HG03280 (cell line): ENCODE measurements around the gene PADI3.
"Not testable (repeated sequence)": the region's sequence is repeated elsewhere in the genome, so short reads cannot be mapped to it uniquely, and the experiment has no call there.

Experiments
- ATAC-seq: cut with Tn5 transposase; IDR thresholded peaks from one replicate; pipeline ENCODE4 v1.9.1; 2021; ENCODE audit warnings: mild to moderate bottlenecking, moderate library complexity; ENCODE audit not compliant: unreplicated experiment

Gene PADI3

GRCh38 chr1:17239420-17239819, 9.5 kb upstream of the PADI3 start:
- ATAC-seq = no peak

- not testable (repeated sequence) for ATAC-seq
Measured at GRCh38 chr1:17241011-17241779, 7.7 kb upstream of the PADI3 start.

DNA sequence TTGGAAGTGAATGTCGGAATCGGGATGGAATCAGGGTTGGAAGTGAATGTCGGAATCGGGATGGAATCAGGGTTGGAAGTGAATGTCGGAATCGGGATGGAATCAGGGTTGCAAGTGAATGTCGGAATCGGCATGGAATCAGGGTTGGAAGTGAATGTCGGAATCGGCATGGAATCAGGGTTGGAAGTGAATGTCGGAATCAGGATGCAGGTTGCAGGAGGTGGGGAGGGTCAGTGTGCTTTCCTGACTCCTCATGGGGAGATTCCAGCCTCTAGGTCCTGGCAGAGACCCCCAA, 7.2 kb upstream of the PADI3 start:
- ATAC-seq = not testable (repeated sequence)

GRCh38 chr1:17243274-17243673, 5.6 kb upstream of the PADI3 start:
- no peak for ATAC-seq

- no peak for ATAC-seq
Measured at GRCh38 chr1:17244821-17245740, 3.8 kb upstream of the PADI3 start.

- no peak for ATAC-seq
Measured at GRCh38 chr1:17245816-17246325, 3.0 kb upstream of the PADI3 start.

DNA sequence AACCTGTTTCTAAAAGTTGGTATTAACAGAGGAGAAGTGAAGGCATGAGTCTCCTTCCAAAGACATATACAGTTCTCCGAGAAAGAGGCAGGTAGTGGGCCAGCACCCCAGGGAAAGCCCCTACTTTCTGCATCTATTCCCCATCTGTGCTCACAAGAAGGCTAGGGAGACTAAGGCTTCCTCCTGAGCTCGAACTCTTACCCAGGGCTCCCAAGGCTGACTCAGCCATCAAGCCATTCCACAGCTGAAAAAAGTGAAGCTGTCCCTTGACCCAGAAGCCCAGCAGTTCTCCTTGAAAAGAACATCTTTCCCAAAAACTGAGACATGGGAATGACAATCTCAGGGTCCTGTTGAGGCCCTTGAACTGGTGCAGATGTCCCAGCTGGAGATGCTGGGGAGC, 1.9 kb upstream of the PADI3 start:
- no peak for ATAC-seq

GRCh38 chr1:17250601-17251000, 1.7 kb downstream of the PADI3 start:
- ATAC-seq = no peak

GRCh38 chr1:17251246-17251645, 2.3 kb downstream of the PADI3 start:
- no peak for ATAC-seq

DNA sequence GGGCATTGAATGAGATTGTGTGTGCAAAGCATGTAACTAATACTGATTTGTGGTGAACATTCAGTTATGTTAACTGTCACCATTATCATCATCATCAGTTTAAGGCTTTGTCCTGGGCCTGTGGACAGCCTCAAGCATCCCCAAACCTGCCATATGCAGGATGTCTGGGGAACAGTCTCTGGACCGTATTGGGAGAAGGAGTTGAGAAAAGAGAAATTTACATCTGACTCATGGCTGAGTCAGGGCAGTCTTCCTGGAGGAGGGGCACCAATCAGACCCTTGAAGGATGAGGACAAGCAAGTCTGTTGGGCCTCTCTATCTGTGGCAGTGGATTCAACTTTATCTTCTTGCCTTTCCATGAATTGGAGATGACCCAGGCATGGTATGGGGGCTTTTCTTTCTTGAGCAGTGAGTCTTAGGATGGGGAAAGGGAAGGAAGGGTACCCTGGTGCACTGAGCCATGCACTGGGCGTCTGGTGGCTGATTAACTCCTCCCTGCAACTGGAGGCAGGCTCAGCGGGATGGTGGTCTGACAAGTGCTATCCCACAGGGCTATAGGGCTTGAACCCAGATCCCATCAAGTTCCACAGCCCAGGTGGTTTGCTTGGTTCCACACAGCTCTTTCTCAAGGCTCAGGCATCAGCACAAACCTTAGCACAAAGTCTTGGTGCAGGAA, 2.9 kb downstream of the PADI3 start:
- no peak for ATAC-seq

GRCh38 chr1:17255336-17255735, 6.4 kb downstream of the PADI3 start:
- ATAC-seq = no peak

GRCh38 chr1:17258116-17258757, 9.3 kb downstream of the PADI3 start:
- ATAC-seq = no peak

GRCh38 chr1:17258758-17259130, 9.8 kb downstream of the PADI3 start:
- no peak for ATAC-seq

GRCh38 chr1:17259233-17259873, 10.5 kb downstream of the PADI3 start:
- ATAC-seq = no peak

- no peak for ATAC-seq
Measured at GRCh38 chr1:17260264-17260663, 11.4 kb downstream of the PADI3 start.

DNA sequence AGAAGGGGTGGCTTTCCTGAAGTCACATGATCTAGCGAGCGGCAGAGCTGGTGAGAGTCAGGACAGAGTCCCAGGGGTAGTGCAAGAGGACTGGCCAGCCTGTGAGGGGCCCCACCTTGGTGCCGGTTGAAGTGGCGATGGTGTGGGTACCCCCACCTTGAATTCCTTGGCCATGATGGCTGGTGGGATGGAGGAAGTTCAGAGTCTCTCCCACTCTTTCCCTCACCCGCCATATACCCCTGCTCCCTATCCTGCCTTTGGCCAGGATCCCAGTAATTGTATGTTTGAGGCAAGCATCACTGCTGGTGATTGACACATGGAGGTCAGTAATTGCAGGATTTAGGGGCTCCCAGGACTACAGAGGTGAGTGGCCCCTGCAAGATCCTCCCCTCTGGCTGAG, 11.8 kb downstream of the PADI3 start:
- ATAC-seq = no peak

DNA sequence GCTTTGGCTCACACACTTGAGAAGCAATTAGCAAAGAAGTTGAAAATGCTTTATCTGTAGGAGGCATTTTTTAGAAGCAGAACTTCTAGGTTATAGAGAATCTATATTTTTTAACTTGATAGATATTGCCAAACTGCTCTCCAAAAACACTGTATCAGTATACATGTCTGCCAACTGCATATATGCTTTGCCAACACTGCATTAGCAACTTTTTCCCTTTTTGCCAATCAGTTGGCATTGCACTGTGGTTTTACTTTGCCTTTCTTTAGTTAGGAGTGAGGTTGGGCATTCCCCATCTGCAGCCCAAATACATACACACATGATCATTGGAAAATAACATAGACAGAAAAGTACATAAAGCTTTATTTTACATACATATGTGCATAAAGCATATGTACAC, 15.0 kb downstream of the PADI3 start:
- ATAC-seq = no peak

DNA sequence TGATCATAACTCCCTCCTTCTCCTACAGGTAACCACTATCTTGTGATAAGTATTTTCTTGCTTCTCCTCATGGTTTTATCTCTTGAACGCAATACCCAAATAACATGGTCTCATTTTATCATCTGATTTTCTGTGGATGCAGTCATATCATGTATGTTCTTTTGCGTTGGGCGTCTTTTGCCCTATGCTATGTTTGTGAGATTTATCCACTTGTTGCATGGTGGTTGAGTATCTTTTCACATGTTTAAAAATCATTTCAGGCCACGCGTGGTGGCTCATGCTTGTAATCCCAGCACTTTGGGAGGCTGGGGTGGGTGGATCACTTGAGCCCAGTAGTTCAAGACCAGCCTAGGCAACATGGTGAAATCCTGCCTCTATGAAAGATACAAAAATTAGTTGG, 15.6 kb downstream of the PADI3 start:
- no peak for ATAC-seq

- no peak for ATAC-seq
Measured at GRCh38 chr1:17265162-17265561, 16.3 kb downstream of the PADI3 start.

DNA sequence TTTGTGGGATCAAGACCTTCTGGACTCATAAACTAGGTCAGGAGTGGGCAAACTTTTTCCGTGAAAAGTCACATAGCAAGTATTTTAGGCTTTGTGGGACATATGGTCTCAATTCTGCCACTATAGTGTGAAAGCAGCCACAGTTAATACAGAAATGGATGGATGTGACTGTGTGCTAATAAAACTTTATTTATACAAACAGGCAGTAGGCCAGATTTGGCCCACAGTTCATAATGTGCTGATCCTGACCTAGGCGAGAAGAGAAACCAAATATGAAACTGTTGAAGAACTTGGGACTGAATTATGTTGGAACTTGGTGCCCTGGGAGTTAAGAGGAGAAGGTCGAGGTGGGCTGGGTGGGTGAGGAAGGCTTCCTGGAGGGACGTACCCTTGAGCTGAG, 17.1 kb downstream of the PADI3 start:
- ATAC-seq = no peak
